Lower lobe of right lung (tissue), 2 donors: Measurements from ENCODE around the gene TRO. TPM values are rescaled to one million over a fixed set of nuclear protein-coding genes. Genes with fewer than 3 reads are reported as not detected.

Experiments
- ATAC-seq, 2 donors: fragments of 200-7000 bp; cut with Tn5 transposase; one replicate each; pipeline ENCODE4 v1.9.1; 2020 to 2022; ENCODE audit warnings: mild to moderate bottlenecking in 2 of 2, moderate library complexity in 2 of 2
- DNase-seq: peaks from one replicate; pipeline ENCODE4 v3.0.0-alpha.2; 2020
- H3K27ac ChIP-seq: fragments of 200-600 bp; one replicate; pipeline ENCODE4 v1.8.0; 2022
- H3K27me3 ChIP-seq: fragments of 200-600 bp; one replicate; pipeline ENCODE4 v1.8.0; 2022; ENCODE audit warnings: low read depth
- H3K36me3 ChIP-seq: fragments of 200-600 bp; one replicate; pipeline ENCODE4 v1.8.0; 2022; ENCODE audit warnings: mild to moderate bottlenecking
- H3K4me1 ChIP-seq: fragments of 200-600 bp; one replicate; pipeline ENCODE4 v1.8.0; 2022
- H3K4me3 ChIP-seq: fragments of 200-600 bp; one replicate; pipeline ENCODE4 v1.8.0; 2022; ENCODE audit warnings: mild to moderate bottlenecking
- H3K9me3 ChIP-seq: fragments of 200-600 bp; one replicate; pipeline ENCODE4 v1.8.0; 2022
- CTCF ChIP-seq: fragments of 200-600 bp; IDR thresholded peaks from one replicate; pipeline ENCODE4 v1.8.0; 2022; ENCODE audit warnings: antibody characterized with exemption, mild to moderate bottlenecking
- intact Hi-C: fragments of 100-400 bp; cut with DNase I; formaldehyde crosslinking; loops from one replicate; pipeline ENCODE4 v1.11.0; 2022
- total RNA-seq: library from RNA; stranded (reverse); fragmentation: NEBNext Ultra II Directional; extraction: Animal tissue kit (Norgen Biotek cat#: 25700); gene quantifications from one replicate; pipeline ENCODE4 v1.2.1, GENCODE V29; 2021
- donor health status: DM: no; HTN: yes; CAD: no; lungs with severe emphysema.

TRO gene
- total RNA-seq, 1 donor from 2014 or later = 2.7 TPM

- H3K4me3 ChIP-seq = no peak overlapping the region
- ATAC-seq (no peak), DNase-seq (no peak)
- H3K9me3 ChIP-seq = no peaks in the 10 kb centered on the region
- no peak overlapping the region for H3K27ac ChIP-seq
- intact Hi-C loops = no loop called here
- no peaks in the 10 kb centered on the region for H3K27me3 ChIP-seq
- H3K36me3 ChIP-seq = no peaks in the 10 kb centered on the region
- no peaks in the 10 kb centered on the region for H3K4me1 ChIP-seq
- TF ChIP-seq CTCF = no peak
These were observed 14.7 kb downstream of the TRO start for GRCh38 chrX:54935306-54935705.

- H3K4me3 ChIP-seq = no peak overlapping the region
- DNase-seq = no peak
- H3K4me1 ChIP-seq = no peaks in the 10 kb centered on the region
- intact Hi-C loops = no loop called here
- no peaks in the 10 kb centered on the region for H3K9me3 ChIP-seq
- TF ChIP-seq CTCF = no peak
- no peaks in the 10 kb centered on the region for H3K36me3 ChIP-seq
- ATAC-seq = no peak
- no peaks in the 10 kb centered on the region for H3K27me3 ChIP-seq
- no peak overlapping the region for H3K27ac ChIP-seq
These were observed 16.8 kb downstream of the TRO start for GRCh38 chrX:54937416-54937815.

GRCh38 chrX:54944816-54945215, 24.2 kb downstream of the TRO start:
- Histone ChIP-seq H3K27ac (no peak overlapping the region), H3K4me3 (no peak overlapping the region), H3K9me3 (no peaks in the 10 kb centered on the region), H3K4me1 (no peaks in the 10 kb centered on the region), H3K27me3 (no peaks in the 10 kb centered on the region), H3K36me3 (no peaks in the 10 kb centered on the region)
- intact Hi-C loops = no loop called here
- ATAC-seq (no peak), DNase-seq (no peak)
- TF ChIP-seq CTCF = no peak

GRCh38 chrX:54945224-54945623, 24.6 kb downstream of the TRO start:
- no peaks in the 10 kb centered on the region for H3K9me3 ChIP-seq
- H3K27ac ChIP-seq = no peak overlapping the region
- no peak for DNase-seq
- no peak for ATAC-seq
- H3K27me3 ChIP-seq = no peaks in the 10 kb centered on the region
- no peak for TF ChIP-seq CTCF
- no peaks in the 10 kb centered on the region for H3K36me3 ChIP-seq
- H3K4me3 ChIP-seq = no peak overlapping the region
- intact Hi-C loops = no loop called here
- H3K4me1 ChIP-seq = no peaks in the 10 kb centered on the region

- Histone ChIP-seq H3K27me3 (no peaks in the 10 kb centered on the region), H3K27ac (no peak overlapping the region), H3K9me3 (no peaks in the 10 kb centered on the region), H3K4me1 (no peaks in the 10 kb centered on the region), H3K36me3 (no peaks in the 10 kb centered on the region), H3K4me3 (no peak overlapping the region)
- ATAC-seq (no peak), DNase-seq (no peak)
- intact Hi-C loops = no loop called here
- no peak for TF ChIP-seq CTCF
These were observed 30.2 kb downstream of the TRO start for GRCh38 chrX:54950730-54951375.
